HG03066 (cell line): ENCODE data around the gene SPA17.

ENCODE experiments used
- ATAC-seq: cut with Tn5 transposase; IDR thresholded peaks from one replicate; pipeline ENCODE4 v1.9.1; 2021; ENCODE audit warnings: low read depth; ENCODE audit not compliant: unreplicated experiment

The SPA17 gene

GRCh38 chr11:124661553-124661952 lies 12.2 kb upstream of the SPA17 start:
- no peak for ATAC-seq

DNA sequence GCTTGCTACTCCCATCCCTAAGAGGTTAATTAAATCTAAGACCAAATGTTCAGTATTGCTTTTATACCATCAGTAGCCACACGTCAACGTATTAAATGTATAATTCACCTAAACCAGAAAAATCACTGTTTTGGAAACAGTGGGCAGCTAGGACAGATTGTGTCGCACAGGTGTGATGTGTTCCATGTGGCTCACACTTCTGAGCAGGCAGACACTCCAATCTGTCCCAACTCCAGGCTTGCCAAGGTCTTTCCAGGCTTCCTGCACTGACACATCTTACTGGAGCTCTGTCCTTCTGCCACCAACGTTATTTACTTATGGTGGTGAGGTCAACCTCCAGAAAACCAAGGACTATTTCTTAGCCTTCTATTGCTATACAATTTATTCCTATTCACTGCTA lies 11.6 kb upstream of the SPA17 start:
- no peak for ATAC-seq

GRCh38 chr11:124663861-124664260 lies 9.8 kb upstream of the SPA17 start:
- ATAC-seq, result no peak

DNA sequence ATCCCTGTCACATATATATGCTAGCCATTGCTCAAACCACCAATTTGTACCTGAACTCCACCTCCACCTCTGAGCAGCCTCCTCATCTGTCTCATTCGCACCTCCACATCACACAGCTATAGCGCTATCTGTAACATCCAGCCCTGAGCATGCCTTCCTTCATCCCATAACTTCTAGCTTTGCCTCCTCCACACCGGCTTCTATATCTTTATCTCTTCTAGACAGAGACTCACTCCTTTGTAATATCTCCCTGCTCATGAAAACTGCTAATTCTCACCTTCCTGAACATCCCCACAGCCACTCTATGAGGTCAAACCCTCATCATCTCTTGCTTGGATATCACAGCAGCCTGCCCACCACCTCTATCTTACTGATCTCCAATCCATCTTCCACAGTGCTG lies 6.1 kb upstream of the SPA17 start:
- no peak for ATAC-seq

DNA sequence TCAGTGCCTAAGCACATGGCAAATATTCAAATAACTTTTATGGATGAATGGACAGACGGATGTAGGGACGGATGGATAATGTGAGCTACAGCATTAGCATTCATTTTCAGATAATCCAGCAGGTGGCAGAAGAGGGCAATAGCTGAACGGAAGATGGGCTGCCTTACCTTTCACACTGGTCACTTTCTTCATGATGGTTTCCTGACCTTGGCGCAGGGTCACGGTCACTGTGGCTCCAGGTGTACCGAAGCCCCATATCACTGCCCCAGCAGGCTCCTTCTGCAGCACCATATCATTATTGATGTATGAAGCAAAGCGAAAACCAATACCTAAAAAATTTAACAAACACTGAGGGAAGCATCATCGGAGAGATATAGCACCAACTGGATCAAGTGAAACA lies 4.5 kb upstream of the SPA17 start:
- peak; percentile 44 for ATAC-seq

- no peak for ATAC-seq
Measured at GRCh38 chr11:124670732-124671131, 3.0 kb upstream of the SPA17 start.

- ATAC-seq, result no peak
Measured at GRCh38 chr11:124672536-124673215, 1.0 kb upstream of the SPA17 start.

- ATAC-seq, result no peak
Measured at GRCh38 chr11:124674168-124674517, 439 bp downstream of the SPA17 start.

DNA sequence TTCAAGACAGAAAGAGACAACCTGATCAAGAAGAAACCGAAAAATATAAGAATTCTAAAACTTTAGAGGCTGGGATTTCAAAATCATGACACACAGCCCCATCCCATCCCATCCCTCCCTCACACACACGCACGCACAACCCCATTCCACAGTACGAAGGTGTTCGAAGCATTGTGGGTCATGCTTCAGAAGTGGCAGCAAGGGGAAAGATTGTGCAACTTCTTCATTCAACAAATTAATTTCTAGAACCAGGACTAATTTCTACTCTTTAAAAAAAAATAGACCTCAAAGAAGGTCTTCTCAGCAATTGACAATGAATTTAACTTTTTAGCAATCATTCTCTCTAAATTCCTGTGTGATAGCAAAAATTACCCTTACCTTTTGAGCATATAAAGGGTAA lies 867 bp downstream of the SPA17 start:
- ATAC-seq, result no peak

DNA sequence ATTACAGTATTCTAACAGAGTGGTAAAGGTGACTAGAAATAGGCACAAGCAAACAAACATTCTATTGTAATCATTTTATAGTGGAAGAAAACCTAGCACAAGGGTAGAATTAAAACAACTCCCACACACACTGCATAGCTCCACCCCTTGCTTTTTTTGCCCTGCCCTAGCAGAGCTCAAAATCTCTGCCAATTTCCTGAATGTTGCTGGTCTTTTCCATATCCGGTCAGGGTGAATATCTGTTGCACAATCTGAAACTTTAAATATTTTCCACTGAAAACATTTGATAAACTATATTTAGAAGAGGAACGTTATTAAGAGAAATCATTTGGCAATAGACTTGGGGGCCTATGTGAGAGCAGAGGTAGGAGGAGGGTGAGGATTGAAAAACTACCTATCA lies 2.7 kb downstream of the SPA17 start:
- ATAC-seq, result no peak

- no peak for ATAC-seq
Measured at GRCh38 chr11:124678416-124678815, 4.7 kb downstream of the SPA17 start.

DNA sequence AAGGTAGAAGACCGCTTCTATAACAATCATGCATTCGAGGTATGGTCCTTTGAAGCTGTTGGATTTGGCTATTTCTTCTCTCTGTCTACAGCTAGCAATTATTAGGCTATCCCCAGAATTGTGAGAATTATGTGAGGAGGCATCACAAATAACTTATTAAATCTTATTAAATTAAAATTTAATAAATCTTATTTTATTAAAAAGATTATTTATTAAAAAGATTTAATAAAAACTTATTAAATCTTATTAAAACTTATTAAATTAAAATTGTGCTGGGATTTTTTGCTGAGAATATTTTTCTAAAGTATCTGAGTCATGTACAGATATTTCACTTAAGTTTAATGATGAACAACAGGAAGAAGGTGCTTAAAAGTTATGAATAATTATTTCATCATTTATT lies 7.7 kb downstream of the SPA17 start:
- ATAC-seq, result no peak

GRCh38 chr11:124682443-124682842 lies 8.7 kb downstream of the SPA17 start:
- no peak for ATAC-seq

GRCh38 chr11:124693142-124693541 lies 19.4 kb downstream of the SPA17 start:
- no peak for ATAC-seq

DNA sequence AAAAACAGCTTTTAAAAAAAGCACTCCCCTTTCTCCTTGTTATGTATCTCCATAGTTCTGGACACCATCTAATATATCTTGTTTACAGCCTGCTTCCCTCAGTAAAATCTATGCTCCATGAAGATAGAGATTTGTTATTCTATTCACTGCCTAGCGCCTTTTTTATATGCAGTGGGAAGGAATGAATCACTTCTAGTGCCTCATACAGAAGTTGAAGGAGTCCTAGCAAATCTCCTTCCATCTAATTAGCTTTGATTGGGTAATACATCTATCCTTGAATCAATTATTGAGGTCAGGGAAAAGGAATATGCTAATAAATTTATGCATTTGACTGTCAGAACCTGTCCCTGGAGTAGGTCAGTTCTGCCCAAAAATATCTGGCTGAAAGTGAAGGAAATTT lies 25.8 kb downstream of the SPA17 start:
- ATAC-seq, result no peak

DNA sequence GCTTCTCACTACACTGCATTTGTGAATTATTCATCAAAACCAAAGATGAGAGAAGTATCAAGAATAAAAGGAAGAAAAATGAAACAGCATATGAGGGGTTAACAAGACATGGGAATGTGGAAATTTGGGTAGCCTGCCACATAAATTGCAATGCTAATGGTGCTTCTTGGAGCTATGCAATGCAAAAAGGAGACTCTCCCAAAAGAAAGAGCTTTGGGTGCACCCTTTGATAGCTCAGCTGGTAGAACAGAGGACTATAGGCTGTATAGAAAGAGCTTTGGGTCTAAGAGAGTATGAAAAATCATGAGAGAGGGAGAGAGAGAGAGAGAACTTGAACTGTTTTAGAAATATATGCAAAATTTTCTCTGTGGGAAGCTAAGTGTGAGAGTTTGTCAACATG lies 26.3 kb downstream of the SPA17 start:
- no peak for ATAC-seq

- no peak for ATAC-seq
Measured at GRCh38 chr11:124707829-124708228, 34.1 kb downstream of the SPA17 start.

GRCh38 chr11:124712392-124712791 lies 38.7 kb downstream of the SPA17 start:
- ATAC-seq, result no peak

DNA sequence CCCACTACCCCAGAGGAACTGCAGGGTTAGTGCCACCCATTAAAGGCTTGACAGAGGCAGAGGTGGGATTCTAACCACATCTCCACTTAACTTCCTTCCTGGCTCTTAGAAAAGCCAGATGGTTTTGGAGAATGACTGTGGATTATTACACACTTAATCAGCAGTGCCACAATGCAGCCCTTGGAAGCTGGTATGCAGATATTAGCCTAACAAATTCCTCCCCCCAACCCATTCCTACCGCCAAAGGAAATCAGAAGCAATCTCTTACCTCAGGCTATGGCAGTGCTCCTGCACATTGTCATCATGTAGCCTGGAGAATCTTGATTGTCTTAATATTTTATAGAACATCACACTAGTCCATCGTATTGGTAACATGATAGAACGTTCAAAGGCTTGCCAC lies 42.9 kb downstream of the SPA17 start:
- ATAC-seq, result no peak

- peak; percentile 52 for ATAC-seq
Measured at GRCh38 chr11:124717421-124717785, 43.7 kb downstream of the SPA17 start.

DNA sequence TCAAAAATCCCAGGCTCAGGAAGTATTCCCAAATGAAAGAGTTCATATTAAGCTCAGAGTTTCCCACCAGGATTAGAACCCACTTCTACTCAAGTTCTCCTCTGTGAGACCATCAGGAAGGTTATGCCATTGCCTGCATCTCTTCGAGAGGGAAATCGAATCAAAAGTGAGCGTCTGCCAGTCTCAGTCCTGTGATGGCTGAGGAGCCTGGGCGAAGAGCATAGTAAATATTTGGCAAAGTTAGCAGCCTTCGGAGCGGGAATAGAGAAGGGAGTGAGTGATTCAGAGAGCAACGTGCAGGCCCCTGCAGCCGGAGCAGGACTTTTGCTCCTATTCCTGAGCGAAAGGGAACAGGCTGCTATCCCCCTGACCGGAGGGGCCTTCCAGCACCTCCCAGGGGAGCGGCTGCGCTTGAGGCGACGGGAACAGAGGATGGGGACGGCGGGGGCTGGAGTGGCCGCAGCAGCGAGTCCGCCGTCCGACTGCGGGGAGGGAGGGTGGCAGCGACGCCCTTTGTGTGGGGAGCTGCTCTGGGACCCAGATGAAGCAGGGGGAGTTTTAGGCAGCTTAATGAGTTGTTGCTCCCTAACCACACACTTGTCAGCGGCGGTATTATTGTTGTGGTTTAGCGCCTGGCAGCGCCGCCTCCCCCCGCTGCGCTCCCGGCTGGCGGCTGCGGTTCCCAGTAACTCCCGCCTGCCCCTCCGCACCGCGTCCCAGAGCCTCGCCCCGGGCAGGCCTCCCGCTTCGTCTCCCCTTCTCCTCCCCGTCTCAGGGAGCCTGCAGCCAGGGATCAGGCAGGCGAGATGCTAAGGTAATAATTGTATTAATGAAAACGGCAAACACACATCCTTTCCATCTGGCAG lies 44.3 kb downstream of the SPA17 start:
- no peak for ATAC-seq

DNA sequence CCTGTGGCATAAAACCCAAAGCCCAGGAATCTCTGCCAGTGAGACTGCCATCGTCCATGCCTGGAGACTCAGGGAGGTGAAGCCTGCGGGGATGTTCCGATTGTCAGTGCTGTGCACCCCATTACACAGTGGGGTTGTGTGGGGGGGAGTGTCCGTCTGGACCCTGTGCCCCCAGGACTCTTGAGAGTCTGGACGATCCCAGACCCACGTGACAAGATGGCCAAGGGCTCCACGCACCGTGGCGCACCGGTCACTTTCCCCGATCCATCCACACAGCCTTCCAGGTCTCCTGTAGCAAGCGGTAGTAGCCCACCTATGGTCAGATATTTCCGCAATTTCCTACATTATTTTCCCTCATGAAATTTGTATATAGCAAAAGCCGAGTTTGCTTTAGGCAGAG lies 45.1 kb downstream of the SPA17 start:
- no peak for ATAC-seq
